Heart right ventricle (tissue), 16 donors: ENCODE data around the gene POLG2. TPM values are rescaled to one million over a fixed set of nuclear protein-coding genes. Genes with fewer than 3 reads are reported as not detected.
"Not testable (repeated sequence)": the region's sequence is repeated elsewhere in the genome, so short reads cannot be mapped to it uniquely, and the experiment has no call there.

Experiments
- ATAC-seq, 8 donors: fragments of 200-7000 bp; cut with Tn5 transposase; one replicate each; pipeline ENCODE4 v1.9.1; 2020; ENCODE audit warnings: mild to moderate bottlenecking in 8 of 8, moderate library complexity in 8 of 8, moderate number of reproducible peaks in 1 of 8
- DNase-seq, 2 donors: peaks; one replicate each; pipeline ENCODE4 v3.0.0-alpha.2; 2020
- H3K27ac ChIP-seq, 10 donors: fragments of 200-600 bp; sonication (generic) in 2 of 10; one replicate each; pipeline versions ENCODE4 v1.5.0 to v1.8.0; 2020 to 2022; ENCODE audit warnings: mild to moderate bottlenecking in 3 of 10
- H3K27me3 ChIP-seq, 7 donors: fragments of 200-600 bp; one replicate each; pipeline ENCODE4 v1.8.0; 2021 to 2022; ENCODE audit warnings: mild to moderate bottlenecking in 2 of 7
- H3K36me3 ChIP-seq, 9 donors: fragments of 200-600 bp; sonication (generic) in 1 of 9; one replicate each; pipeline versions ENCODE4 v1.5.0 to v1.8.0; 2020 to 2022; ENCODE audit warnings: mild to moderate bottlenecking in 2 of 9
- H3K4me1 ChIP-seq, 9 donors: fragments of 200-600 bp; sonication (generic) in 1 of 9; one replicate each; pipeline versions ENCODE4 v1.5.0 to v1.8.0; 2020 to 2022; ENCODE audit warnings: mild to moderate bottlenecking in 4 of 9
- H3K4me3 ChIP-seq, 10 donors: fragments of 200-600 bp; sonication (generic) in 2 of 10; one replicate each; pipeline versions ENCODE4 v1.5.0 to v1.8.0; 2020 to 2022; ENCODE audit warnings: mild to moderate bottlenecking in 7 of 10, moderate library complexity in 2 of 10
- H3K9me3 ChIP-seq, 11 donors: fragments of 200-600 bp in 10 of 11; sonication (generic) in 2 of 11; one replicate each; pipeline versions ENCODE4 v1.5.0 to v1.8.0; 2013 to 2022; ENCODE audit warnings: mild to moderate bottlenecking in 2 of 11, control low read depth in 1 of 11, moderate library complexity in 1 of 11
- CTCF ChIP-seq, 9 donors: fragments of 200-600 bp; sonication (generic) in 2 of 9; IDR thresholded peaks; one replicate each; pipeline versions ENCODE4 v1.5.0 to v1.8.0; 2021 to 2022; ENCODE audit warnings: antibody characterized with exemption in 9 of 9, mild to moderate bottlenecking in 5 of 9, moderate library complexity in 1 of 9
- WGBS, 2 donors: extraction: QIAGEN DNeasy Blood & Tissue Kit; methylation state at CpG; one replicate each; pipeline ENCODE4 v1.1.7; 2013; ENCODE audit warnings: inconsistent platforms in 1 of 2; 5-methylcytosine and 5-hydroxymethylcytosine counted together
- intact Hi-C, 10 donors: fragments of 100-400 bp; cut with DNase I; formaldehyde crosslinking; loops; one replicate each; pipeline versions ENCODE4 v1.11.1 to v1.14.2; 2022
- microRNA-seq, 2 donors: library from miRNA; unstranded; fragments of <30 nt; microRNA quantifications; one replicate each; pipeline ENCODE4 v1.2.0, GENCODE V29; 2021
- polyA plus RNA-seq, 2 donors: library from polyadenylated mRNA; stranded (reverse); fragments of 200-250 nt; gene quantifications; one replicate each; pipeline ENCODE4 v1.2.3, GENCODE V29; 2013
- total RNA-seq, 10 donors: library from RNA; stranded (reverse); fragmentation: NEBNext Ultra II Directional in 3 of 10; extraction: Animal tissue kit (Norgen Biotek cat#: 25700) in 3 of 10; gene quantifications; one replicate each; pipeline versions ENCODE4 v1.2.1 to v1.2.4, GENCODE V29; 2021 to 2023
- donor health status: Arrhythmogenic right ventricular cardiomyopathy.
- donor health status: ischemic (EF 13 %, LVEDD 7.1; RV severe dilation, severe dysfunction).
- donor health status: healthy with polysubstance abuse.
- donor health status: DM: no; HTN: yes; CAD: no.
- donor health status: DM: no; HTN: no; CAD: no.
- donor health status: ischemic (EF 25% LVEDD 6.9; RV normal size, moderate dysfunction).
- donor health status: ischemic (EF 25% LVEDD 5.7; RV mildly dilated, moderate dysfunction).
- donor health status: healthy.
- donor health status: DM: yes; HTN: yes; CAD: no.
- donor health status: Ischemic cardiomyopathy.
- donor health status: ischemic (EF 35%, LVEDD 5.7; RV mildly dilated, moderate dysfunction).
- donor health status: nonischemic (EF 11% LVEDD 7.7; RV severe dilation, severe dysfunction).
- donor health status: DM: yes; HTN: yes; CAD: no.
- donor health status: PGD.
- donor health status: ischemic (EF 29% LVEDD 5.4; RV normal size, mild dysfunction).
- donor health status: nonischemic (EF 23%, LVEDD 6.1; RV moderate dilation, normal function).

Gene POLG2
- total and polyA plus RNA-seq, 12 donors = 4.8 to 11.1 (median 6.5) TPM

- 87 to 89% methylated on average over 5 of the region's 5 CpGs for WGBS, 2 donors
- intact Hi-C loops = no loop called here
- Histone ChIP-seq H3K27ac (no peak overlapping the region), H3K9me3 (peaks cover 0 to 45% (median 10%) of the 10 kb centered on the region in 11 donors), H3K4me3 (no peak overlapping the region), H3K27me3 (no peaks in the 10 kb centered on the region), H3K36me3 (no peaks in the 10 kb centered on the region), H3K4me1 (peaks cover 0 to 26% (median 7%) of the 10 kb centered on the region in 9 donors)
- no peak for DNase-seq
- no peak for TF ChIP-seq CTCF (IDR thresholded peaks at IDR 0.05)
- no peak for ATAC-seq
Measured at GRCh38 chr17:64437944-64438525, 58.8 kb downstream of the POLG2 start.

- no peak overlapping the region for H3K27ac ChIP-seq
- H3K27me3 ChIP-seq = peaks cover 0 to 18% (median 2%) of the 10 kb centered on the region in 7 donors
- intact Hi-C loops = no loop called here
- no peak overlapping the region for H3K4me3 ChIP-seq
- WGBS, 2 donors = 82 to 88% methylated on average over 6 of the region's 6 CpGs
- H3K9me3 ChIP-seq = peaks cover 0 to 9% (median 0%) of the 10 kb centered on the region in 11 donors
- no peak for DNase-seq
- no peak for TF ChIP-seq CTCF (IDR thresholded peaks at IDR 0.05)
- no peaks in the 10 kb centered on the region for H3K36me3 ChIP-seq
- no peak for ATAC-seq
- H3K4me1 ChIP-seq = peaks cover 0 to 7% (median 0%) of the 10 kb centered on the region in 9 donors
Measured at GRCh38 chr17:64431534-64431933, 65.3 kb downstream of the POLG2 start.

GRCh38 chr17:64430036-64430435 is 66.8 kb downstream of the POLG2 start:
- H3K27me3 ChIP-seq = peaks cover 0 to 18% (median 3%) of the 10 kb centered on the region in 7 donors
- H3K27ac ChIP-seq, H3K4me3 ChIP-seq, DNase-seq, H3K36me3 ChIP-seq, H3K9me3 ChIP-seq, intact Hi-C loops, ATAC-seq, H3K4me1 ChIP-seq: not testable (repeated sequence)
- WGBS, 2 donors = 89 to 92% methylated on average over 2 of the region's 2 CpGs

- H3K4me3 ChIP-seq = no peak overlapping the region
- H3K9me3 ChIP-seq = no peaks in the 10 kb centered on the region
- intact Hi-C loops = loop anchor here in 4 of 10 donors (10.0 kb wide), 1 partner anchor 216 kb away; no protein-coding TSS in a partner anchor
- no peak for TF ChIP-seq CTCF (IDR thresholded peaks at IDR 0.05)
- no peaks in the 10 kb centered on the region for H3K36me3 ChIP-seq
- DNase-seq (no peak), ATAC-seq (no peak)
- 94 to 95% methylated on average over 1 of the region's 1 CpG for WGBS, 2 donors
- peaks cover 0 to 15% (median 0%) of the 10 kb centered on the region in 9 donors for H3K4me1 ChIP-seq
- no peak overlapping the region for H3K27ac ChIP-seq
- H3K27me3 ChIP-seq = peaks cover 0 to 18% (median 3%) of the 10 kb centered on the region in 7 donors
Measured at GRCh38 chr17:64428406-64428805, 68.4 kb downstream of the POLG2 start.

Small RNA genes lying within 50 kb of the gene (microRNA-seq; reads per million reads assigned to microRNA genes)
- 3.0 to 3.1 reads per million in 2 donors for gene MIR3064
- gene MIR5047 = 0 reads per million in 2 donors

Other genes starting within 250 kb of the POLG2 start
- gene TEX2, start 233.8 kb downstream of the POLG2 start, total RNA-seq = 10 to 100 TPM; 44.2 to 60.5 (median 55.3) TPM
- gene TEX2, start 233.8 kb downstream of the POLG2 start, polyA plus RNA-seq = 10 to 100 TPM; 15.9 to 22.3 TPM
- 100 to 1,000 TPM in 5 of 10 donors, 10 to 100 TPM in 5; 70.3 to 187 (median 105) TPM for gene PECAM1, start 106.2 kb downstream of the POLG2 start, total RNA-seq
- gene PECAM1, start 106.2 kb downstream of the POLG2 start, polyA plus RNA-seq = 10 to 100 TPM; 31.7 to 66.5 TPM
- gene MILR1, start 47.9 kb downstream of the POLG2 start, total RNA-seq = 10 to 100 TPM in 1 of 10 donors, 1 to 10 TPM in 9; 1.0 to 13.3 (median 1.2) TPM
- 1 to 10 TPM; 1.5 to 3.3 TPM for gene MILR1, start 47.9 kb downstream of the POLG2 start, polyA plus RNA-seq
- 100 to 1,000 TPM; 301 to 474 (median 349) TPM for gene DDX5, start 9.2 kb upstream of the POLG2 start, total RNA-seq
- gene DDX5, start 9.2 kb upstream of the POLG2 start, polyA plus RNA-seq = 100 to 1,000 TPM; 215 to 456 TPM
- 10 to 100 TPM in 9 of 10 donors, 1 to 10 TPM in 1; 8.6 to 19.7 (median 14.6) TPM for gene CEP95, start 9.9 kb upstream of the POLG2 start, total RNA-seq
- 10 to 100 TPM; 11.7 to 62.4 TPM for gene CEP95, start 9.9 kb upstream of the POLG2 start, polyA plus RNA-seq
- gene SMURF2, start 165.3 kb upstream of the POLG2 start, total RNA-seq = 10 to 100 TPM; 10.9 to 15.5 (median 12.5) TPM
- gene SMURF2, start 165.3 kb upstream of the POLG2 start, polyA plus RNA-seq = 1 to 10 TPM; 4.0 to 5.4 TPM